HPDE6-E6E7 (cell line): ENCODE data around the gene WDR27.
"Not testable (repeated sequence)": the region's sequence is repeated elsewhere in the genome, so short reads cannot be mapped to it uniquely, and the experiment has no call there.

ENCODE experiments used
- DNase-seq: peaks from one replicate; pipeline ENCODE4 v3.0.0; 2011; ENCODE audit warnings: missing footprints; ENCODE audit errors: extremely low spot score

WDR27 gene

GRCh38 chr6:169520104-169520503 lies 181.7 kb downstream of the WDR27 start:
- no peak for DNase-seq

- no peak for DNase-seq
Observed at GRCh38 chr6:169518451-169518850, 183.4 kb downstream of the WDR27 start.

GRCh38 chr6:169513478-169514193 lies 188.2 kb downstream of the WDR27 start:
- DNase-seq = no peak

GRCh38 chr6:169511785-169512184 lies 190.0 kb downstream of the WDR27 start:
- DNase-seq = not testable (repeated sequence)

- DNase-seq = no peak
Observed at GRCh38 chr6:169510871-169511270, 191.0 kb downstream of the WDR27 start.

- DNase-seq = no peak
Observed at GRCh38 chr6:169508452-169508851, 193.4 kb downstream of the WDR27 start.

GRCh38 chr6:169503422-169504152 lies 198.2 kb downstream of the WDR27 start:
- no peak for DNase-seq

- DNase-seq = no peak
Observed at GRCh38 chr6:169502445-169502844, 199.4 kb downstream of the WDR27 start.

GRCh38 chr6:169501777-169502313 lies 200.0 kb downstream of the WDR27 start:
- DNase-seq = no peak

- no peak for DNase-seq
Observed at GRCh38 chr6:169501128-169501527, 200.7 kb downstream of the WDR27 start.

GRCh38 chr6:169500688-169501087 lies 201.1 kb downstream of the WDR27 start:
- no peak for DNase-seq

- no peak for DNase-seq
Observed at GRCh38 chr6:169499848-169500247, 202.0 kb downstream of the WDR27 start.

GRCh38 chr6:169498916-169499513 lies 202.8 kb downstream of the WDR27 start:
- no peak for DNase-seq

GRCh38 chr6:169495601-169496000 lies 206.2 kb downstream of the WDR27 start:
- no peak for DNase-seq

- no peak for DNase-seq
Observed at GRCh38 chr6:169494038-169494437, 207.8 kb downstream of the WDR27 start.

- no peak for DNase-seq
Observed at GRCh38 chr6:169491482-169491881, 210.3 kb downstream of the WDR27 start.

GRCh38 chr6:169490830-169491229 lies 211.0 kb downstream of the WDR27 start:
- no peak for DNase-seq

- no peak for DNase-seq
Observed at GRCh38 chr6:169490246-169490641, 211.6 kb downstream of the WDR27 start.

- no peak for DNase-seq
Observed at GRCh38 chr6:169489563-169490245, 212.1 kb downstream of the WDR27 start.

- no peak for DNase-seq
Observed at GRCh38 chr6:169487579-169488436, 214.0 kb downstream of the WDR27 start.
